Upper lobe of right lung (tissue), 1 donor: ENCODE data around the gene HDGFL1. TPM values are rescaled to one million over a fixed set of nuclear protein-coding genes. Genes with fewer than 3 reads are reported as not detected.
A peak's percentile ranks its signal among the peaks of the same experiment; 100 is the strongest.

ENCODE experiments used
- ATAC-seq: fragments of 200-7000 bp; cut with Tn5 transposase; one replicate; pipeline ENCODE4 v1.9.1; 2020; ENCODE audit warnings: mild to moderate bottlenecking, moderate library complexity
- DNase-seq: peaks from one replicate; pipeline ENCODE4 v3.0.0-alpha.2; 2020
- H3K27ac ChIP-seq: fragments of 200-600 bp; one replicate; pipeline ENCODE4 v1.8.0; 2022
- H3K27me3 ChIP-seq: fragments of 200-600 bp; one replicate; pipeline ENCODE4 v1.8.0; 2022; ENCODE audit warnings: mild to moderate bottlenecking
- H3K36me3 ChIP-seq: fragments of 200-600 bp; one replicate; pipeline ENCODE4 v1.8.0; 2022
- H3K4me1 ChIP-seq: fragments of 200-600 bp; one replicate; pipeline ENCODE4 v1.8.0; 2022
- H3K4me3 ChIP-seq: fragments of 200-600 bp; one replicate; pipeline ENCODE4 v1.8.0; 2022; ENCODE audit warnings: mild to moderate bottlenecking
- H3K9me3 ChIP-seq: fragments of 200-600 bp; one replicate; pipeline ENCODE4 v1.8.0; 2022
- CTCF ChIP-seq: fragments of 200-600 bp; IDR thresholded peaks from one replicate; pipeline ENCODE4 v1.8.0; 2022; ENCODE audit warnings: antibody characterized with exemption
- intact Hi-C: fragments of 100-400 bp; cut with DNase I; formaldehyde crosslinking; loops from one replicate; pipeline ENCODE4 v1.11.0; 2022
- long read RNA-seq: library from polyadenylated mRNA; unstranded; transcript quantifications from one replicate; pipeline ENCODE4 v2.0.0, GENCODE V29; 2021
- total RNA-seq: library from RNA; stranded (reverse); fragmentation: NEBNext Ultra II Directional; extraction: Animal tissue kit (Norgen Biotek cat#: 25700); gene quantifications from one replicate; pipeline ENCODE4 v1.2.1, GENCODE V29; 2021
- donor health status: DM: no; HTN: yes; CAD: no; lungs with severe emphysema.

Gene HDGFL1
- not detected for total RNA-seq
- long read RNA-seq, result 0 reads

- peak; percentile 48 for DNase-seq
- ATAC-seq, result peak; percentile 34
- H3K27ac ChIP-seq, result no peak within 1 kb of the TSS
- intact Hi-C loops, result no loop called here
- TF ChIP-seq CTCF, result no peak
- no peaks in the 10 kb centered on the region for H3K27me3 ChIP-seq
- H3K4me1 ChIP-seq, result no peaks in the 10 kb centered on the region
- no peaks in the 10 kb centered on the region for H3K36me3 ChIP-seq
- H3K4me3 ChIP-seq, result no peak within 1 kb of the TSS
- H3K9me3 ChIP-seq, result no peaks in the 10 kb centered on the region
These were observed at the start of gene HDGFL1 for GRCh38 chr6:22569281-22570184. Gene HDGFL1 (plus strand): TSS chr6:22569566. CDS start chr6:22569576, 10 bp downstream.

GRCh38 chr6:22521035-22521434 lies 48.3 kb upstream of the HDGFL1 start:
- Histone ChIP-seq H3K27me3 (no peaks in the 10 kb centered on the region), H3K4me3 (no peak overlapping the region), H3K27ac (no peak overlapping the region), H3K4me1 (no peaks in the 10 kb centered on the region), H3K36me3 (no peaks in the 10 kb centered on the region), H3K9me3 (no peaks in the 10 kb centered on the region)
- intact Hi-C loops, result no loop called here
- ATAC-seq, result no peak
- DNase-seq, result no peak
- TF ChIP-seq CTCF, result no peak

- DNase-seq (no peak), ATAC-seq (no peak)
- intact Hi-C loops, result no loop called here
- Histone ChIP-seq H3K36me3 (no peaks in the 10 kb centered on the region), H3K4me1 (no peaks in the 10 kb centered on the region), H3K27ac (no peak overlapping the region), H3K27me3 (no peaks in the 10 kb centered on the region), H3K4me3 (no peak overlapping the region), H3K9me3 (no peaks in the 10 kb centered on the region)
- TF ChIP-seq CTCF, result no peak
These were observed 42.6 kb upstream of the HDGFL1 start for GRCh38 chr6:22526736-22527135.

GRCh38 chr6:22529866-22530265 lies 39.5 kb upstream of the HDGFL1 start:
- Histone ChIP-seq H3K4me3 (no peak overlapping the region), H3K27ac (no peak overlapping the region), H3K36me3 (no peaks in the 10 kb centered on the region), H3K9me3 (no peaks in the 10 kb centered on the region), H3K4me1 (no peaks in the 10 kb centered on the region), H3K27me3 (no peaks in the 10 kb centered on the region)
- DNase-seq (no peak), ATAC-seq (no peak)
- intact Hi-C loops, result no loop called here
- TF ChIP-seq CTCF, result no peak

GRCh38 chr6:22530506-22530905 lies 38.9 kb upstream of the HDGFL1 start:
- ATAC-seq (no peak), DNase-seq (no peak)
- intact Hi-C loops, result no loop called here
- H3K9me3 ChIP-seq, result no peaks in the 10 kb centered on the region
- no peaks in the 10 kb centered on the region for H3K36me3 ChIP-seq
- no peaks in the 10 kb centered on the region for H3K4me1 ChIP-seq
- no peak for TF ChIP-seq CTCF
- H3K27ac ChIP-seq, result no peak overlapping the region
- H3K4me3 ChIP-seq, result no peak overlapping the region
- H3K27me3 ChIP-seq, result no peaks in the 10 kb centered on the region
